HEK293 (cell line): ENCODE data around the gene PSMC1.

Experiments used
- CTCF ChIA-PET: fragments of 350-600 bp; formaldehyde crosslinking; extraction: SDS; loops from one replicate; lab custom pipeline; 2021; ENCODE audit warnings: antibody characterized with exemption; lab: Yijun Ruan, JAX
- POLR2A ChIA-PET: fragments of 300-600 bp; formaldehyde crosslinking; extraction: SDS; loops from one replicate; lab custom pipeline; 2020; ENCODE audit warnings: antibody characterized with exemption, inconsistent platforms; lab: Yijun Ruan, JAX
- H3K27ac ChIP-seq: fragments of 200-500 bp; sonication (Bioruptor generic); 2 replicates; pipeline ENCODE4 v1.5.1; 2014; ENCODE audit warnings: low read depth, low read length, control low read depth, inconsistent platforms; ENCODE audit errors: extremely low read depth
- H3K36me3 ChIP-seq, 2 experiments: fragments of 200-500 bp in 1 of 2; sonication (Bioruptor generic) in 1 of 2; 1 replicate in 1 of 2; 2 replicates in 1 of 2; pipeline ENCODE4 v1.5.1; 2014 to 2017; ENCODE audit warnings: inconsistent platforms in 2 of 2, low read length in 2 of 2; ENCODE audit not compliant: control insufficient read depth in 2 of 2, insufficient read depth in 1 of 2
- H3K4me1 ChIP-seq: fragments of 200-500 bp; sonication (Bioruptor generic); 2 replicates; pipeline ENCODE4 v1.5.1; 2014; ENCODE audit warnings: mild to moderate bottlenecking, low read length, inconsistent platforms; ENCODE audit not compliant: control insufficient read depth, insufficient read depth
- H3K4me3 ChIP-seq: 2 replicates; pipeline ENCODE4 v1.5.1; 2011; ENCODE audit warnings: low read depth, mild to moderate bottlenecking, control low read depth, low read length, moderate library complexity
- H3K9me3 ChIP-seq: fragments of 200-500 bp; sonication (Bioruptor generic); 2 replicates; pipeline ENCODE4 v1.5.1; 2014; ENCODE audit warnings: low read depth, low read length, inconsistent platforms; ENCODE audit not compliant: control insufficient read depth, insufficient read depth
- BCL11B ChIP-seq: fragments of 450-650 bp; formaldehyde crosslinking; IDR thresholded peaks from 2 replicates; pipeline ENCODE4 v1.5.1; 2016; ENCODE audit warnings: low read depth, missing biosample characterization, missing genetic modification characterization
- EGR2 ChIP-seq: fragments of 450-650 bp; formaldehyde crosslinking; IDR thresholded peaks from 2 replicates; pipeline ENCODE4 v1.5.1; 2016; ENCODE audit warnings: low read depth, missing biosample characterization, missing genetic modification characterization
- GLIS2 ChIP-seq: fragments of 450-650 bp; formaldehyde crosslinking; IDR thresholded peaks from 2 replicates; pipeline ENCODE4 v1.5.1; 2016; ENCODE audit warnings: missing biosample characterization, missing genetic modification characterization
- KLF10 ChIP-seq: fragments of 450-650 bp; IDR thresholded peaks from 2 replicates; pipeline ENCODE4 v1.5.1; 2018; ENCODE audit warnings: missing biosample characterization, mild to moderate bottlenecking, missing genetic modification characterization
- PRDM6 ChIP-seq: fragments of 450-650 bp; formaldehyde crosslinking; IDR thresholded peaks from 2 replicates; pipeline ENCODE4 v1.5.1; 2017; ENCODE audit warnings: missing biosample characterization, missing genetic modification characterization
- ZBTB48 ChIP-seq: fragments of 450-650 bp; formaldehyde crosslinking; IDR thresholded peaks from 2 replicates; pipeline ENCODE4 v1.5.1; 2016; ENCODE audit warnings: missing biosample characterization, missing genetic modification characterization
- ZBTB49 ChIP-seq: fragments of 450-650 bp; formaldehyde crosslinking; IDR thresholded peaks from 2 replicates; pipeline ENCODE4 v1.5.1; 2016; ENCODE audit warnings: missing biosample characterization, missing genetic modification characterization, low read depth
- ZEB2 ChIP-seq: fragments of 450-650 bp; formaldehyde crosslinking; IDR thresholded peaks from 2 replicates; pipeline ENCODE4 v1.5.1; 2016; ENCODE audit warnings: missing biosample characterization, missing genetic modification characterization
- ZFHX2 ChIP-seq: fragments of 450-650 bp; formaldehyde crosslinking; conservative IDR thresholded peaks from 2 replicates; pipeline ENCODE4 v1.5.1; 2016; ENCODE audit warnings: missing biosample characterization, missing genetic modification characterization
- ZNF10 ChIP-seq: fragments of 450-650 bp; formaldehyde crosslinking; IDR thresholded peaks from 2 replicates; pipeline ENCODE4 v1.5.1; 2017; ENCODE audit warnings: missing biosample characterization, missing genetic modification characterization
- ZNF133 ChIP-seq: fragments of 450-650 bp; formaldehyde crosslinking; IDR thresholded peaks from 2 replicates; pipeline ENCODE4 v1.5.1; 2016; ENCODE audit warnings: missing biosample characterization, missing genetic modification characterization
- ZNF18 ChIP-seq: fragments of 450-650 bp; formaldehyde crosslinking; IDR thresholded peaks from 2 replicates; pipeline ENCODE4 v1.5.1; 2016; ENCODE audit warnings: missing biosample characterization, missing genetic modification characterization
- ZNF202 ChIP-seq: fragments of 450-650 bp; formaldehyde crosslinking; IDR thresholded peaks from 2 replicates; pipeline ENCODE4 v1.5.1; 2016; ENCODE audit warnings: missing biosample characterization, missing genetic modification characterization, borderline replicate concordance
- ZNF211 ChIP-seq: fragments of 450-650 bp; formaldehyde crosslinking; IDR thresholded peaks from 2 replicates; pipeline ENCODE4 v1.5.1; 2016; ENCODE audit warnings: low read depth, missing biosample characterization, missing genetic modification characterization
- ZNF354C ChIP-seq: fragments of 450-650 bp; formaldehyde crosslinking; IDR thresholded peaks from 2 replicates; pipeline ENCODE4 v1.5.1; 2016; ENCODE audit warnings: missing biosample characterization, missing genetic modification characterization, low read depth, borderline replicate concordance
- ZNF362 ChIP-seq: fragments of 450-650 bp; formaldehyde crosslinking; IDR thresholded peaks from 2 replicates; pipeline ENCODE4 v1.5.1; 2016; ENCODE audit warnings: missing biosample characterization, missing genetic modification characterization
- ZNF433 ChIP-seq: fragments of 450-650 bp; formaldehyde crosslinking; IDR thresholded peaks from 2 replicates; pipeline ENCODE4 v1.5.1; 2016; ENCODE audit warnings: missing biosample characterization, missing genetic modification characterization, low read depth
- ZNF544 ChIP-seq: fragments of 450-650 bp; formaldehyde crosslinking; IDR thresholded peaks from 2 replicates; pipeline ENCODE4 v1.5.0; 2017; ENCODE audit warnings: missing biosample characterization, missing genetic modification characterization
- ZNF548 ChIP-seq: fragments of 450-650 bp; formaldehyde crosslinking; IDR thresholded peaks from 2 replicates; pipeline ENCODE4 v1.5.1; 2016; ENCODE audit warnings: missing biosample characterization, missing genetic modification characterization
- ZNF621 ChIP-seq: fragments of 450-650 bp; formaldehyde crosslinking; IDR thresholded peaks from 2 replicates; pipeline ENCODE4 v1.5.1; 2017; ENCODE audit warnings: missing biosample characterization, missing genetic modification characterization
- ZNF837 ChIP-seq: fragments of 450-650 bp; formaldehyde crosslinking; IDR thresholded peaks from 2 replicates; pipeline ENCODE4 v1.5.1; 2016; ENCODE audit warnings: missing biosample characterization, missing genetic modification characterization
- TF ChIP-seq, protein P1 (sequence below): fragments of 450-650 bp; formaldehyde crosslinking; IDR thresholded peaks from 2 replicates; pipeline ENCODE4 v1.5.1; 2016; ENCODE audit warnings: missing biosample characterization, missing genetic modification characterization
- TF ChIP-seq, protein P2 (sequence below): fragments of 450-650 bp; formaldehyde crosslinking; IDR thresholded peaks from 2 replicates; pipeline ENCODE4 v1.5.1; 2016; ENCODE audit warnings: missing biosample characterization, missing genetic modification characterization

Gene PSMC1

GRCh38 chr14:90255871-90256270 lies 482 bp upstream of the PSMC1 start:
- H3K36me3 ChIP-seq = peaks cover 16 to 31% of the 10 kb centered on the region in 2 experiments
- no peaks in the 10 kb centered on the region for H3K9me3 ChIP-seq
- H3K4me1 ChIP-seq = no peaks in the 10 kb centered on the region; the same call in 1 of the 2 replicates
- H3K27ac ChIP-seq = no peak overlapping the region
- ChIA-PET POLR2A (interaction anchor here (0.6 to 1.0 kb wide), 2 partner anchors 9 to 11 kb away, joined by 3 to 10 read pairs; no protein-coding TSS in a partner anchor), CTCF (interaction anchor here (0.8 to 1.3 kb wide), 2 partner anchors 21 to 699 kb away, joined by 4 to 7 read pairs; no protein-coding TSS in a partner anchor)
- TF ChIP-seq EGR2 (tag by site-specific recombination) (no peak), ZNF433 (tag by site-specific recombination) (no peak), ZNF544 (no peak), BCL11B (tag by site-specific recombination) (no peak), ZFHX2 (tag by site-specific recombination) (no peak), PRDM6 (no peak), ZEB2 (no peak), ZNF18 (tag by site-specific recombination) (no peak), ZNF354C (tag by site-specific recombination) (no peak), KLF10 (tag by site-specific recombination) (no peak), ZBTB49 (tag by site-specific recombination) (no peak), ZNF202 (tag by site-specific recombination) (no peak), ZBTB48 (tag by site-specific recombination) (no peak)
- TF ChIP-seq, protein P1, sequence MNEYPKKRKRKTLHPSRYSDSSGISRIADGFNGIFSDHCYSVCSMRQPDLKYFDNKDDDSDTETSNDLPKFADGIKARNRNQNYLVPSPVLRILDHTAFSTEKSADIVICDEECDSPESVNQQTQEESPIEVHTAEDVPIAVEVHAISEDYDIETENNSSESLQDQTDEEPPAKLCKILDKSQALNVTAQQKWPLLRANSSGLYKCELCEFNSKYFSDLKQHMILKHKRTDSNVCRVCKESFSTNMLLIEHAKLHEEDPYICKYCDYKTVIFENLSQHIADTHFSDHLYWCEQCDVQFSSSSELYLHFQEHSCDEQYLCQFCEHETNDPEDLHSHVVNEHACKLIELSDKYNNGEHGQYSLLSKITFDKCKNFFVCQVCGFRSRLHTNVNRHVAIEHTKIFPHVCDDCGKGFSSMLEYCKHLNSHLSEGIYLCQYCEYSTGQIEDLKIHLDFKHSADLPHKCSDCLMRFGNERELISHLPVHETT (tag by site-specific recombination) = no peak
- TF ChIP-seq, protein P2, sequence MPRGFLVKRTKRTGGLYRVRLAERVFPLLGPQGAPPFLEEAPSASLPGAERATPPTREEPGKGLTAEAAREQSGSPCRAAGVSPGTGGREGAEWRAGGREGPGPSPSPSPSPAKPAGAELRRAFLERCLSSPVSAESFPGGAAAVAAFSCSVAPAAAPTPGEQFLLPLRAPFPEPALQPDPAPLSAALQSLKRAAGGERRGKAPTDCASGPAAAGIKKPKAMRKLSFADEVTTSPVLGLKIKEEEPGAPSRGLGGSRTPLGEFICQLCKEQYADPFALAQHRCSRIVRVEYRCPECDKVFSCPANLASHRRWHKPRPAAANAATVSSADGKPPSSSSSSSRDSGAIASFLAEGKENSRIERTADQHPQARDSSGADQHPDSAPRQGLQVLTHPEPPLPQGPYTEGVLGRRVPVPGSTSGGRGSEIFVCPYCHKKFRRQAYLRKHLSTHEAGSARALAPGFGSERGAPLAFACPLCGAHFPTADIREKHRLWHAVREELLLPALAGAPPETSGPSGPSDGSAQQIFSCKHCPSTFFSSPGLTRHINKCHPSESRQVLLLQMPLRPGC (tag by site-specific recombination) = no peak
- peak overlapping the region; percentile 87 for H3K4me3 ChIP-seq

DNA sequence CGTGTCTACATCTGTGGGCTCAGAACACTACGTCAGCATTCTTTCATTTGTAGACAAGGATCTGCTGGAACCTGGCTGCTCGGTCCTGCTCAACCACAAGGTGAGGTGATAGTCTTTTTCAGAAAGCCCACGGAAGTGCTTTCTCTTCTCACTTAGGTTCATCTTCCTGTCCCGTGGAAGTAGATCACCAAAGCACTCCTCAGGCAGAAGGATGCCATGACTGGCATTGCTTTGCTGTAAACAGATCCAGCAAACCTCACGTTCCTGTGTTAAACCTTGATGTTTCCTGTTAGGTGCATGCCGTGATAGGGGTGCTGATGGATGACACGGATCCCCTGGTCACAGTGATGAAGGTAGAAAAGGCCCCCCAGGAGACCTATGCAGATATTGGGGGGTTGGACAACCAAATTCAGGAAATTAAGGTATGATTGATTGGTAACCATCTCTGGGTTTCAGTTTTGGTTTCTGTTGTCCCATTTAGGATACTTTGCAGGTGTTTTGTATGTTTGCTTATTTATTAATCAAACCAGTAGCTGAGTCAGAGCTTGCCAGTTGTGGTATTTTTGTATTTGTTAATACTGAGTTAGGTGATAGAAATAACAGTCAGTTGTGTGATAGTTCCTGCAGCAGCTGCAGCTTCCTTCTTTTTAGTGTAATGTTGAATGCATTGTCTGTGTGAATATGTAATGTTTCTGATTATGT lies 7.5 kb downstream of the PSMC1 start:
- H3K4me3 ChIP-seq = no peak overlapping the region
- H3K4me1 ChIP-seq = no peaks in the 10 kb centered on the region
- POLR2A ChIA-PET = no interaction called here
- H3K9me3 ChIP-seq = no peaks in the 10 kb centered on the region
- no peak overlapping the region for H3K27ac ChIP-seq
- peaks cover 58 to 92% of the 10 kb centered on the region in 2 experiments for H3K36me3 ChIP-seq
- CTCF ChIA-PET = interaction anchor here (0.5 kb wide), 1 partner anchor 495 kb away, joined by 3 read pairs; no protein-coding TSS in a partner anchor
- TF ChIP-seq ZNF133 (tag by site-specific recombination) = no peak
- no peak for TF ChIP-seq ZNF211
- no peak for TF ChIP-seq ZNF548
- no peak for TF ChIP-seq ZNF621 (tag by site-specific recombination)
- no peak for TF ChIP-seq BCL11B (tag by site-specific recombination)
- TF ChIP-seq GLIS2 (tag by site-specific recombination) = no peak
- no peak for TF ChIP-seq ZNF837 (tag by site-specific recombination)
- TF ChIP-seq ZNF362 (tag by site-specific recombination) = no peak
- TF ChIP-seq ZNF10 = no peak
